ENCODE data around the gene PIK3CG.
"Not testable (repeated sequence)": the region's sequence is repeated elsewhere in the genome, so short reads cannot be mapped to it uniquely, and the experiment has no call there.

Gene PIK3CG

DNA sequence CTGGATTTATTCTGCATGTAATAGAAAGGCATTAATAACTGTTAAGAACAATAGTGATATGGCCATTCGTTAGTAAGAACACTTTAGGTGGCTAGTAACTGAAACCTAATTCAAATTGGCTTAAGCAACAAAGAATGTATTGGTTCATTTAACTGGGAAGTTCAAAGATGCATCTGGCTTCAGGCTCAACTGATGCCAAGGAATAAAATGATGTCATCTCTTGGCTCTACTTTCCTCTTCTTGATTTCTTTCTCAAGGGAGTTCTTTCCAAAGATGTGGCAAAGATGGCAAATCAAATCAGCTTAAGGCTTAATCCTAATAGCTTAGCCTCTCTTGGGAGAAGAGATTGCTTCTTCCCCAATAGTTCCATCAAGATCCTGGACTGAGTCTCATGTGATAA is 51.6 kb downstream of the PIK3CG start:
- Histone ChIP-seq H3K27me3 (ENCODE audit: low read depth) (no peaks in the 10 kb centered on the region), H3K4me1 (no peaks in the 10 kb centered on the region), H3K9me3 (no peaks in the 10 kb centered on the region), H3K4me3 (no peak overlapping the region), H3K36me3 (replicated peaks) (no peaks in the 10 kb centered on the region)
- DNase-seq (ENCODE audit: low spot score in 2 of 2): no peak
- in situ Hi-C loops (cut with MboI; ENCODE audit: low sequenced_read_pairs): no loop called here

DNA sequence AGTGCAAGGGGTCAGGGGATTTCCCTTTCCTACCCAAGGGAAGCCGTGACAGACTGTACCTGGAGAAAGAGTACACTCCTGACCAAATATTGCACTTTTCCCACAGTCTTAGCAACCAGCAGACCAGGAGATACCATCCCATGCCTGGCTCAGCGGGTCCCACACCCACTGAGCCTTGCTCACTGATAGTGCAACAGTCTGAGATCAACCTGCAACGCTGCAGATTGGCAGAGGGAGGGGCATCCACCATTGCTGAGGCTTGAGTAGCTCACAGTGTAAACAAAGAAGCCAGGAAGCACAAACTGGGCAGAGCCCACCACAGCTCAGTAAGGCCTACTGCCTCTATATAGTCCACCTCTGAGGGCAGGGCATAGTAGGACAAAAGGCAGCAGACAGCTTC is 53.9 kb downstream of the PIK3CG start:
- Histone ChIP-seq H3K4me3 (no peak overlapping the region), H3K27me3 (ENCODE audit: low read depth) (no peaks in the 10 kb centered on the region), H3K36me3 (replicated peaks) (no peaks in the 10 kb centered on the region), H3K9me3 (no peaks in the 10 kb centered on the region), H3K4me1 (no peaks in the 10 kb centered on the region)
- no peak for DNase-seq (ENCODE audit: low spot score in 2 of 2)
- in situ Hi-C loops (cut with MboI; ENCODE audit: low sequenced_read_pairs): no loop called here

DNA sequence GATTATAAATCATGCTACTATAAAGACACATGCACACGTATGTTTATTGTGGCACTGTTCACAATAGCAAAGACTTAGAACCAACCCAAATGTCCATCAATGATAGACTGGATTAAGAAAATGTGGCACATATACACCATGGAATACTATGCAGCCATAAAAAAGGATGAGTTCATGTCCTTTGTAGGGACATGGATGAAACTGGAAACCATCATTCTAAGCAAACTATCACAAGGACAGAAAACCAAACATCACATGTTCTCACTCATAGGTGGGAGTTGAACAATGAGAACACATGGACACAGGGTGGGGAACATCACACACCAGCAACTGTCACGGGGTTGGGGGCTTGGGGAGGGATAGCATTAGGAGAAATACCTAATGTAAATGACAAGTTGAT is 59.4 kb downstream of the PIK3CG start:
- H3K36me3 ChIP-seq (replicated peaks); in situ Hi-C loops (cut with MboI; ENCODE audit: low sequenced_read_pairs); DNase-seq (ENCODE audit: low spot score in 2 of 2); H3K4me1 ChIP-seq; H3K27me3 ChIP-seq (ENCODE audit: low read depth); H3K9me3 ChIP-seq; H3K4me3 ChIP-seq: not testable (repeated sequence)

DNA sequence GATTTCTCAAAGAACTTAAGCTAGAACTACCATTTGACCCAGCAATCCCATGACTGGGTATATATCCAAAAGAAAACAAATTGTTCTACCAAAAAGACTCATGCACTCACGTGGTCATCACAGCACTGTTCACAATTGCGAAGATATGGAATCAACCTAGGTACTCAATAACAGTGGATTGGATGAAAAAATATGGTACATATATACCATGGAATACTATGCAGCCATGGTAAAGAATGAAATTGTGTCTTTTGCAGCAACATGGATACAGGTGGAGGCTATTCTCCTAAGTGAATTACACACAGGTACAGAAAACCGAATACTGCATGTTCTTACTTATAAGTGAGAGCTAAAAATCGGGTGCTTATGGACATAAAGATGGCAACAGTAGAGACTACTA is 61.8 kb downstream of the PIK3CG start:
- no peaks in the 10 kb centered on the region for H3K27me3 ChIP-seq (ENCODE audit: low read depth)
- H3K9me3 ChIP-seq: no peaks in the 10 kb centered on the region
- H3K4me3 ChIP-seq: no peak overlapping the region
- H3K36me3 ChIP-seq (replicated peaks): no peaks in the 10 kb centered on the region
- no peaks in the 10 kb centered on the region for H3K4me1 ChIP-seq
- in situ Hi-C loops (cut with MboI; ENCODE audit: low sequenced_read_pairs): no loop called here
- DNase-seq (ENCODE audit: low spot score in 2 of 2): no peak

DNA sequence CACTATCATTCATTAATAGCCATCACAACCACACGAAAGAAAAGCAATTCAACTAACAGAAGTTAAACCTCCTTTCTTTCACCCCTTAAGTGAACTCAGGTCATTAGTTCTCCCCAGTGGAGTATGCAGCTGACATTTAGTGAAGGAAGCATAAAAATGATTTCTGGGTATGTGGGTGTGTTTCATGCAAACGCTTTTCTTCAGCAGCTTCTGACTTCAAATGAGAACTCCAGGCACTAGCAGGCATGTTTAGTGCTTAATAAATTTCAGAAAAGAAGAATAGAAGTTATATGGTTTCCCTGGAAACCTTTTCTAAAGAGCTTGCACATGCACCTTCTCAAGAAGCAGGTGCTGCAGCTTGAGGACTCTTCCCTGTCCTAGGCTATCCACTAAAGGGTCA is 62.5 kb downstream of the PIK3CG start:
- H3K9me3 ChIP-seq: no peaks in the 10 kb centered on the region
- H3K27me3 ChIP-seq (ENCODE audit: low read depth): no peaks in the 10 kb centered on the region
- H3K4me1 ChIP-seq: no peaks in the 10 kb centered on the region
- H3K36me3 ChIP-seq (replicated peaks): no peaks in the 10 kb centered on the region
- H3K4me3 ChIP-seq: no peak overlapping the region
- in situ Hi-C loops (cut with MboI; ENCODE audit: low sequenced_read_pairs): no loop called here
- no peak for DNase-seq (ENCODE audit: low spot score in 2 of 2)

DNA sequence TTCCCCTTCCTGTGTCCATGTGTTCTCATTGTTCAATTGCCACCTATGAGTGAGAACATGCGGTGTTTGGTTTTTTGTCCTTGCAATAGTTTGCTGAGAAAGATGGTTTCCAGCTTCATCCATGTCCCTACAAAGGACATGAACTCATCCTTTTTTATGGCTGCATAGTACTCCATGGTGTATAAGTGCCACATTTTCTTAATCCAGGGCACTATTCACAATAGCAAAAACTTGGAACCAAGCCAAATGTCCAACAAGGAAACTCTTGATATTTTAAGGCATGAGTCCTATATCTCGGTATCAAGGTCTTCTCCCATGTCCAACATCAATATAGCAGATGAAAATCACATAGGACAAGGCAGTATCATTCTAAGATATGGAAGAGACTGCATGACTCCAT is 64.5 kb downstream of the PIK3CG start:
- in situ Hi-C loops (cut with MboI; ENCODE audit: low sequenced_read_pairs): not testable (repeated sequence)

DNA sequence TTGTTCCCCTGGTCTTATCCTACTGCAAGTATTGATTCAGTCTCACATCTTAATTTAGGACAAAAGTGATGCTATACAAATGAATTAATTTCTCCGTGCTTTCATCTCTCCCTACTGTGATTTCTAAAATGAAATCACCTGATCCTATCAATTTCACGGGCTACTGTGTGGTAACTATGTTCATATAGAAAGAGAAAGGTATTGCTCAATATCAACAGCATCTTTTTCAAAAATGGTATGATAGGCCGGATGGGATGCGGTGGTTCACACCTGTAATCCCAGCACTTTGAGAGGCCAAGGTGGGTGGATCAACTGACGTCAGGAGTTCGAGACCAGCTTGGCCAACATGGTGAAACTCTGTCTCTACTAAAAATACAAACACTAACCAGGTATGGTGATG is 71.2 kb downstream of the PIK3CG start:
- Histone ChIP-seq H3K4me3 (no peak overlapping the region), H3K4me1 (no peaks in the 10 kb centered on the region; the same call in 1 of the 2 replicates), H3K36me3 (replicated peaks) (no peaks in the 10 kb centered on the region), H3K27me3 (ENCODE audit: low read depth) (no peaks in the 10 kb centered on the region), H3K9me3 (no peaks in the 10 kb centered on the region)
- in situ Hi-C loops (cut with MboI; ENCODE audit: low sequenced_read_pairs): no loop called here
- DNase-seq (ENCODE audit: low spot score in 2 of 2): no peak

More for the DNA sequence above, 64.5 kb downstream of the PIK3CG start:
- H3K36me3 ChIP-seq (replicated peaks); H3K9me3 ChIP-seq; H3K27me3 ChIP-seq (ENCODE audit: low read depth); H3K4me1 ChIP-seq; H3K4me3 ChIP-seq; DNase-seq (ENCODE audit: low spot score in 2 of 2): not testable (repeated sequence)

DNA sequence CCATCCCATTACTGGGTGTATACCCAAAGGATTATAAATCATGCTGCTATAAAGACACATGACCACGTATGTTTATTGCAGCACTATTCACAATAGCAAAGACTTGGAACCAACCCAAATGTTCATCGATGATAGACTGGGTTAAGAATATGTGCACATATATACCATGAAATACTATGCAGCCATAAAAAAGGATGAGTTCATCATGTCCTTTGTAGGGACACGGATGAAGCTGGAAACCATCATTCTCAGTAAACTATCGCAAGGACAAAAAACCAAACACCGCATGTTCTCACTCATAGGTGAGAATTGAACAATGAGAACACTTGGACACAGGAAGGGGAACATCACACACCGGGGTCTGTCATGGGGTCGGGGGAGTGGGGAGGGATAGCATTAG is 73.0 kb downstream of the PIK3CG start:
- H3K27me3 ChIP-seq (ENCODE audit: low read depth); H3K9me3 ChIP-seq; DNase-seq (ENCODE audit: low spot score in 2 of 2); H3K36me3 ChIP-seq (replicated peaks); in situ Hi-C loops (cut with MboI; ENCODE audit: low sequenced_read_pairs); H3K4me3 ChIP-seq; H3K4me1 ChIP-seq: not testable (repeated sequence)

DNA sequence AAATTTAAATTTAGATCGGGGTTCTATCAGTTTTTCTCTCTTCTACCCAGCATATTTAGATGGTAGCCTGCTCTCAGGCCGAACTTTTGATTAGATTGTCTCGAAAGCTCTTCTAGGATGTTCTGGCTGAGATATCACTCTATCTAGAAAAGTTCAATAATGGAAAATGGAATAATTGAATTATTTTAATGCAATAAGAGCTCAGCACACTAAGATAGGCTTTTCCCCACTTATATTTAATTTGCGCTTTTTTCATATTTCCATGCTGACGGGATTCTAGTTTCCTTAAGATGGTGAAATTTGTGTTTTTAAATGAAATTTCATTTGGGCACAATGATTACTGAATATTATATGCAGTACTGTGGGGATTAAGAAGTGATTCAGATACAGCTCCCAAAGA is 73.7 kb downstream of the PIK3CG start:
- in situ Hi-C loops (cut with MboI; ENCODE audit: low sequenced_read_pairs): no loop called here
- DNase-seq (ENCODE audit: low spot score in 2 of 2): no peak
- Histone ChIP-seq H3K4me3 (no peak overlapping the region), H3K4me1 (no peaks in the 10 kb centered on the region; the same call in 1 of the 2 replicates), H3K27me3 (ENCODE audit: low read depth) (no peaks in the 10 kb centered on the region), H3K36me3 (replicated peaks) (no peaks in the 10 kb centered on the region), H3K9me3 (no peaks in the 10 kb centered on the region)

DNA sequence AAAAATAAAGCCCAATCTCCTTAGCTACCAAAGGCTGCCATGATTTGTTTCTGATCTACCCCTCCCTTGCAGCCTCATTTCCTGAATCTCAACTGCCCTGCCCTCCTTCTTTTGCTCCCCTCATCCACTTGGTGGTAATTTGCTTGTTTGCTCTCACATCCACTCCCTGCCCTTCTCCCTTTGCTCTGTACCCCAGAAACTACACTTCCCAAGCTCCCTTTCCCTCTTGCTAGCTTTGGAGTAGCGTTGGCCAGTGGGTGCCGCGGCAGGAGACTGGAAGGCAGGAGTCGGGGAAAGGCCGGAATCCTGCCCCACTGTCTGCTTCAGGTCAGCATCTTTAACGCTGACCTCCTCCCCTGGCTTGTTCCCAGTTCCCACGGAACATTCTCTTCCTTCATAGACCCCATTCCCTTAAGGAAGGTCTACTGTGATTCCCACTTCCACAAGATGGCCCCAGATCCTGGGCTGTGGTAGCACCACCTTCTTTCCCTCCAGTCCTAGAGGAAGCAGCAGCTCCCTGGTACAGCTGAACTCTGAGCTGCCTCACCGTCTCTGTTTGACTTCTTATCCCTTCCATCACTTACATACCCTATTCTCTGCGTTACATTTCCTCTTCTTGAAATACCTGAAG is 79.1 kb downstream of the PIK3CG start:
- Histone ChIP-seq H3K9me3 (no peaks in the 10 kb centered on the region), H3K4me1 (peaks cover 4% of the 10 kb centered on the region), H3K4me3 (no peak overlapping the region), H3K36me3 (replicated peaks) (no peaks in the 10 kb centered on the region), H3K27me3 (ENCODE audit: low read depth) (no peaks in the 10 kb centered on the region)
- no peak for DNase-seq (ENCODE audit: low spot score in 2 of 2)
- in situ Hi-C loops (cut with MboI; ENCODE audit: low sequenced_read_pairs): no loop called here

DNA sequence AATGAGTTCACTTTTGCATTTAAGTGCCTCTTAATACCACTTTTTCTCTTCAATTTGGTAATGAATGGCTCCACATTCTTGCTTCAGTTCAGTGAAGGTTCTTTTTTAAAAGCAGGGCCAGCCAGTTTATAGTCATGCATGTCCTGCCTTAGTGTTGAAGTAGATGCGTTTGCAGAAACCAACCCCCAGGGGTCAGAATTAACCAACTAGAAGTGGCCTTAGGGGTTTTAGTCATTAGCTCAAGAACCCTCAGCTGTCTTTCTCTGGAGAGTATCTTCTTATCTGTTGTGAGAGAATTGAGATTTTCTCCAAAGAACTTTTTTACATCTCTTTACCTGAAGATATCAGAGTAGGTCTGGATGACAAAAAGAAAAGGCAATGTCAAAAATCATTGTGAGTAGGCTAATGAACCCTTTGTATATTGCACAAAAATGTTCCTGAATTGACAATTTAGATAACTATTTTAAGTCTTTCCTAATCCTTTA is 82.2 kb downstream of the PIK3CG start:
- in situ Hi-C loops (cut with MboI; ENCODE audit: low sequenced_read_pairs): no loop called here
- no peaks in the 10 kb centered on the region for H3K9me3 ChIP-seq
- H3K4me3 ChIP-seq: no peak overlapping the region
- peaks cover 4% of the 10 kb centered on the region for H3K4me1 ChIP-seq
- DNase-seq (ENCODE audit: low spot score in 2 of 2): peak; percentile 78 to 89
- no peaks in the 10 kb centered on the region for H3K36me3 ChIP-seq (replicated peaks)
- no peaks in the 10 kb centered on the region for H3K27me3 ChIP-seq (ENCODE audit: low read depth)

DNA sequence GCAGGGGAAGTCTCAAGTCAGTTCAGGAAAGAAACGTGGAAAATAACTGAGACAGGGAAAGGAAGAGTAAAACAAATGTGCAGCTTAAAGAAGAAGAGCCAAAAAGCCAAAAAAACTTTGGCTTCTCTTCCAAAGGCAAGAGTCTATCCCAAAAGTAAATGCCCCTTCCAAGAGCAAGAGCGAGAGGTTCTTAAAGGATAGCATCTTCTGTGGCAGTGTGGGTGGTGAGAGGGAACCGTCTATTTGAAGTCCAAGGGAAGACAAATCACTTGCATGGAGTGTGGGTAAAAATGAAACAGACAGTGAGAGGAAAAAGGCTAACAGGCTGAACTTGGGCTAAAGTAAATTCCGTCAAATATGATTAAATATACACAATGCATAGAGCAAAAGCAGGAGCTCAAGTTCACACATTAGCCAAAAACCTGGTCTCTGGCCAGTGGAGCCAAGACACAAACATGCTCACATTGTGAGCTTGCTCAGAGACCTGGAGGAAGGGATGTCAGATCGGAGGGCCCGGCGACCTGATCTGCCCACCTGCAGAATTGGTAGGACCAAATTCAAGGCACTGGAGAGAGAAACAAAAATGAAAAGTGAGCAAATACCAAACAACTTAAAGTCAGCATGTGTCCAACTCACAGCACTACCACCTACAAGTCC is 87.0 kb downstream of the PIK3CG start:
- no peak overlapping the region for H3K4me3 ChIP-seq
- H3K9me3 ChIP-seq: no peaks in the 10 kb centered on the region
- peaks cover 4% of the 10 kb centered on the region for H3K4me1 ChIP-seq
- in situ Hi-C loops (cut with MboI; ENCODE audit: low sequenced_read_pairs): loop anchor here (5.0 kb wide), 1 partner anchor 195 kb away; no protein-coding TSS in a partner anchor
- H3K36me3 ChIP-seq (replicated peaks): no peaks in the 10 kb centered on the region
- no peaks in the 10 kb centered on the region for H3K27me3 ChIP-seq (ENCODE audit: low read depth)
- no peak for DNase-seq (ENCODE audit: low spot score in 2 of 2)

DNA sequence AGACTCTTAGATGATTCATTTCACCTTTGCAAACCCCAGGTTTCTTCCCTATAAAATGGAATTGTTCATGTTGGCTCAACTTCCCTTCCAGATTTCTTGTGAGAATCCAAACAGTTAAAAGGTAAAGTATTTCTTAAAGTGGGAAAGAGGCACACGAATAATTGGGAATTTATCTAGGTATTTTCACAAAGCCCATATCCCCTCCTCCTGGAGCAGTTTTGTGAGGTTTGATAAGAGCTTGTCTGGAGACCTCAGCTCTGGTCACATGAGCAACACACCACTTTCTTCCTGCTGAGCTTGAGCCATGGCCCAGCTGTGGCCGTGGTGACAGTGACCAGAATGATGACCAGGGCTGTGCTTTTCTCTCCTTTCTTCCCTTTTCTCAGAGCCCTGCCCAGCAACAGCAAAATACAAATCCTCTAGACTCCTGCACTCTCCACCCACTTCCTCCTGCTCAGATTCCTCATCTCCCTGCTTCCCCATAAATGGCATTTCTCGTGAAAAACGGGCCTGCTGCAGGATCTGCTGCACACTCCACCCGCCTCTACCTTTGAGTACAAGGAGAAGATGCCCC is 87.7 kb downstream of the PIK3CG start:
- Histone ChIP-seq H3K36me3 (replicated peaks) (no peaks in the 10 kb centered on the region), H3K27me3 (ENCODE audit: low read depth) (no peaks in the 10 kb centered on the region), H3K4me3 (no peak overlapping the region), H3K4me1 (no peaks in the 10 kb centered on the region), H3K9me3 (no peaks in the 10 kb centered on the region)
- DNase-seq (ENCODE audit: low spot score in 2 of 2): no peak
- in situ Hi-C loops (cut with MboI; ENCODE audit: low sequenced_read_pairs): loop anchor here (5.0 kb wide), 1 partner anchor 195 kb away; no protein-coding TSS in a partner anchor

DNA sequence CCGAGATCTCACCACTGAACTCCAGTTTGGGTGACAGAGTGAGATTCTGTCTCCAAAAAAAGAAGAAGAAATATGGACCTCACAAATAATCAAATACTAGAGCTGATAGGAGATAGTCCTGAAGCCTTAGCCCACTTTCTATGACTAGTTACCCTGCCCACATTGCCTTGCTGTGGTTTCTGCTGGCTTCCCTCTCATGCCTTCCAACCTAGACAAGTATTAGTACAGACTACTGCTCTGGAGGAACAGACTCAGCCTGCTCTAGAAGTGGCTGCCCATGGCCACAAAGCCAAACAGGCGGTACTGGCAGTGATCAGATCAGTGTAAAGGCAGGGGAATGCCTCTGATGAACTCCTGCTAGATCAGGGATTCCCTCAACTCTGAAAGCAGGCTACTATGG is 89.8 kb downstream of the PIK3CG start:
- Histone ChIP-seq H3K36me3 (replicated peaks) (no peaks in the 10 kb centered on the region), H3K27me3 (ENCODE audit: low read depth) (no peaks in the 10 kb centered on the region), H3K4me3 (no peak overlapping the region), H3K4me1 (no peaks in the 10 kb centered on the region), H3K9me3 (no peaks in the 10 kb centered on the region)
- no peak for DNase-seq (ENCODE audit: low spot score in 2 of 2)
- in situ Hi-C loops (cut with MboI; ENCODE audit: low sequenced_read_pairs): loop anchor here (5.0 kb wide), 1 partner anchor 192 kb away; no protein-coding TSS in a partner anchor

Measured in HAP-1 (cell line).